Measurements from ENCODE around the gene SPATA13.

GRCh38 chr13:24237356-24237755, 76.8 kb downstream of the SPATA13 start:
- TF ChIP-seq CTCF (IDR thresholded peaks at IDR 0.05), result no peak
- TF ChIP-seq POLR2A (IDR thresholded peaks at IDR 0.05), result no peak
- TF ChIP-seq POLR2AphosphoS5 (IDR thresholded peaks at IDR 0.05), result no peak
